Caki2 (cell line): Measurements from ENCODE around the gene HYDIN. TPM values are rescaled to one million over a fixed set of nuclear protein-coding genes. Genes with fewer than 3 reads are reported as not detected.

Experiments
- DNase-seq: peaks from one replicate; pipeline ENCODE4 v3.0.0-alpha.2; 2015; ENCODE audit warnings: low read depth
- in situ Hi-C: cut with HindIII; loops from 2 replicates; pipeline ENCODE4 v1.10.0; 2016; ENCODE audit warnings: low sequenced_read_pairs, low pct_unique_long_range_greater_than_20kb, mixed read lengths
- total RNA-seq: library from RNA; depleted of rRNA; stranded (reverse); fragments of >200 nt; shearing (Covaris generic); gene quantifications from 2 replicates; pipeline ENCODE4 v1.2.3, GENCODE V29; 2014; ENCODE audit warnings: low replicate concordance; rRNA removed

The HYDIN gene
- total RNA-seq, result 0.95 and 3.8 TPM in 2 replicates

- DNase-seq, result peak; percentile 66
- in situ Hi-C loops, result no loop called here
Observed at GRCh38 chr16:71230122-71230845, at the start of gene HYDIN. Gene HYDIN, minus strand, starts transcription at chr16:71230722. Its CDS starts 43,827 bp downstream, at chr16:71186895.

DNA sequence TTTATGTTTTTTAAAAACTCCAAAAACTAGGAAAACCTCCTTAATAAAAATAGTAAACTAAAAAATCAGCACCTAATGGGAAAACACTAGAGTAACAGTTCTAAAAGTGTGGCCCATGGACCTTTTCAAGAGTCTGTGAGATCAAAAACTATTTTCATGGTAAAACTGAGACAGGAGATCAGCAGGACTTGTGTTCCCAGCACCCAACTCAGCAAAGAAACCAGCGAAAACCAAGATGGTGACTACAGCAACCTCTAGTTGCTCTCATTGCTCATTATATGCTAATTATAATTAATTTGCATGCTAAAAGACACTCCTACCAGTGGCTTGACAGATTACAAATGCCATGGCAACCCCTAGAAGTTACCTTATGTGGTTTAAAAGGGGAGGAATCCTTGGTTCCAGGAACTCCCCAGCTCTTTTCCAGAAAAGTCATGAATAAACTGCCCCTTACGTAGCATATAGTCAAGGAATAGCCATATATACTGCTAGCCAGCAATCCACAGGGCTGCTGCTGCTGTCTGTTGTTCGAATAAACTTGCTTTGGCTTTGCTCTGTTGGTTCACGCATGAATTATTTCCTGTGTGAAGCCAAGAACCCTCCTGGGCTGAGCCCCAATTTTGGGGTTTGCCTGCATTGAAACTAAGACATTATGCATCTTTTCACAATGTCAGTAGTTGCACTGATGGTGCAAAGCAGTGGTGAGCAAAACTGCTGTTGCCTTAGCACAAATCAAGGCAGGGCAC is 46.2 kb upstream of the HYDIN start:
- in situ Hi-C loops, result no loop called here
- no peak for DNase-seq

DNA sequence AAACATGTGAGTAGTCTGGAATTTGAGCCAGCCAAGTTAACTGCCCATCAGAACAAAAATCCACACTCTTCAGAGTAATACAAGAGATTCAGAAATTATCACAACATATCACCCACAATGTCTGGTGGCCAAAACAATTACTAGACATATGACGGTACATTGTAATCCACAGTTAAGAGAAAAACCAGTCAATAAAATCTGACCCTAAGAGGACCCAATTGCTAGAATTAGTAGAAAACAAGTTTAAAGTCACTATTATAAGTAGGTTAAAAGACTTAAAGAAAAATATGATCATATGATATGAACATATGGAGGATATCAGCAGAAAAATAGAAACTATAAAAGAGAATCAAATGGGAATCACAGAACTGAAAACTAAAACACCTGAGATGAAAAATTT is 42.9 kb upstream of the HYDIN start:
- in situ Hi-C loops, result no loop called here
- no peak for DNase-seq

GRCh38 chr16:71264299-71264698 is 33.8 kb upstream of the HYDIN start:
- in situ Hi-C loops, result no loop called here
- no peak for DNase-seq

DNA sequence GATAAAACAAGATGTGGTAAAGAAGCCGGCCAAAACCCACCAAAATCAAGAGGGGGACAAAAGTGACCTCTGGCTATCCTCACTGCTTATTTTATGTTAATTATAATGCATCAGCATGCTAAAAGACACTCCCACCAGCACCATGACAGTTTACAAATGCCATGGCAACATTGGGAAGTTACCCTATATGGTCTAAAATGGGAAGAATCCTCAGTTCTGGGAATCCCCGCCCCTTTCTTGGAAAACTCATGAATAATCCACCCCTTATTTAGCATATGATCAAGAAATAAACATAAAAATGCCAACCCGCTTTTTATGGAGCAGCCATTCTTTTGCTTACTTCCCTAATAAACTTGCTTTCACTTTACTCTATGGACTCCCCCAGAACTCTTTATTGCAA is 33.1 kb upstream of the HYDIN start:
- in situ Hi-C loops, result no loop called here
- DNase-seq, result no peak

DNA sequence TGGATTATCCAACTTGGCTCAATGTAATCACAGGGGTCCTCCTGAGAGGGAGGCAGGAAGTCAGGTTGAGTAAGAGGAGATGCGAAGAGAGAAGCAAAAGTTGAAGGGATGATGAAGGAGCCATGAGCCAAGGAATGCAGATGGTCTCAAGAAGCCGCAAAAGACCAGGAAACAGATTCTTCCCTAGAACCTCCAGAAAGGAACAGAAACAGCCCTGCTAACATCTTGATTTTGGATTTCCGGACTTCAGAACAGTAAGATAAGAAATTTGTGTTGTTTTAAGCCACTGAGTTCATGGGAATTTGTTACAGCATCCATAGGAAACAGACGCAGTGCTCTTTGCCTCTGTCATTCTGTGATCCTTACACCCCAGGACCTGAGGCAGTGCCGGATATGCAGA is 31.9 kb upstream of the HYDIN start:
- DNase-seq, result no peak
- in situ Hi-C loops, result no loop called here

GRCh38 chr16:71260995-71261394 is 30.5 kb upstream of the HYDIN start:
- DNase-seq, result no peak
- in situ Hi-C loops, result no loop called here

DNA sequence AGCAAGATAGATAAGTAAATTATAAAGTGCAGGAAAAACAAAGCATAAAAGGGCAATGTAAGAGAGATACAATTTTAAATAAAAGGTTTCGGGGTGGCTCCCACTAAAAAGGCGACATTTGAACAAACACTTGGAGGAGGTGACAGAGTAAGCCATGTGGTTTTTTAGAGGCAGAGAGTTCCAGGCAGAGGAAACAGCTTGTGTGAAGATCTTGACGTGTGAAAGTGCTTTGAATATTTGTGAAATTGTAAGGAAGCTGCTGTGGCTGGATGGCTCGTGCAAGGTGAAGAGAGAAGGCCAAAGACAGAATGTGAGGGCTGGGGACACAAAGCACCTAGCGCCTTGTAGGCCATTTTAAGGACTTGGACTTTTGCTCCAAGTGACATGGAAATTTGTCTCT is 28.6 kb upstream of the HYDIN start:
- in situ Hi-C loops, result no loop called here
- no peak for DNase-seq

GRCh38 chr16:71258372-71258771 is 27.9 kb upstream of the HYDIN start:
- in situ Hi-C loops, result no loop called here
- no peak for DNase-seq

- in situ Hi-C loops, result no loop called here
- DNase-seq, result no peak
Observed at GRCh38 chr16:71257768-71258167, 27.2 kb upstream of the HYDIN start.

- in situ Hi-C loops, result no loop called here
- no peak for DNase-seq
Observed at GRCh38 chr16:71255721-71256120, 25.2 kb upstream of the HYDIN start.

GRCh38 chr16:71254832-71255525 is 24.5 kb upstream of the HYDIN start:
- DNase-seq, result no peak
- in situ Hi-C loops, result no loop called here

DNA sequence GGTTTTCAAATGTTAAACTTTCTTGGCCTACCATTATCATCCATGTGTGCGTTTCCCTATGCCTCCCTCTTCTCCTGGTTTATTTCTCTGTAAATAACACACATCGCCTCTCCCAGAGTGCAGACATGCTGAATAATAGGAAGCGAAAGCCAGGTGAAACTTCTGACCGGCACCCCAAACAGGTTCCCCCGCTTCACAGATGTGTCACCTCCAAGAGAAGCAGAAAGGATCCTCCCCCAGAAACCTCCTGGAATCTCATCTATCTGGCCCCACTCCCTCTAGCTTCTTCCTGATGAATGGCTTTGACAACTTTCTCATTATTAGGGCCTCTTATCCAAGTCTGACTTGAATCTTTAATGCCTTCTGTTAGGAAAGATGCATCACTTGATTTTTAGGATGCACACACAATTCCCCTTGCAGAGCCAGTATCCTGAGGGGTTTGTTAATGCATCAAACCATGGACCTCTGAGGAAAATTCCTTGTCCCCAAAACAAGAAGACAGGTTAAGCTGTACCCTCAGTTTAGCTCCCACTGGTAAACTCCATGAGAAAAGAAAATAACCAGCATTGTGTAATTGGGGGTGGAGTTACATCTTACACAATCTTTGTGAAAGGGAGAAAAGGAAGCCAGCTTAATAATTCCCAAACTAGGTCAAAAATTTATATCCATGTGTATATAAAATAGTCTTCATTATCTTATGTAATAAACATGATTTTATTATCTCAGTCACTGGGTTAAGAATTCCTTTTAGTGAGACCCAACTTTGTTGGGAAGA is 20.1 kb upstream of the HYDIN start:
- DNase-seq, result no peak
- in situ Hi-C loops, result no loop called here

DNA sequence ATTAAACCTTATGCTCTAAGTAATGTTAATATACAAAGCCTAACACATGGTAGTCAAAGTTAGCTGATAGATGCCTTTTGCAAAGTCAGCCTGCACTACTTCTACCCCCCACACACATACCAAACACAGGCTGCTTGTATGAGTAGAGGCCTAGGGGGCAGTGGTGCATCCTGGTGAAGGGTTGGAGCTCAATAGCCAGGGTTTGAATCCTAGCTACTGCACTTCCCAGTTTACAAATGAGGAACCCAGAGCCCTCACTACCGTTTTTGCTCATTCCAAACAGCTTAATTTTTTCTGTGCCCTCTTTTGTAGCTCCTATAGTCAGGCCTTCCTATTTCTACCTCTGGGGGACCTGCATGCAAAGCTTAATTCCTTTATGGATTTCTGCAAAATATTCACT is 18.9 kb upstream of the HYDIN start:
- in situ Hi-C loops, result no loop called here
- DNase-seq, result no peak

GRCh38 chr16:71247478-71247877 is 17.0 kb upstream of the HYDIN start:
- in situ Hi-C loops, result no loop called here

DNA sequence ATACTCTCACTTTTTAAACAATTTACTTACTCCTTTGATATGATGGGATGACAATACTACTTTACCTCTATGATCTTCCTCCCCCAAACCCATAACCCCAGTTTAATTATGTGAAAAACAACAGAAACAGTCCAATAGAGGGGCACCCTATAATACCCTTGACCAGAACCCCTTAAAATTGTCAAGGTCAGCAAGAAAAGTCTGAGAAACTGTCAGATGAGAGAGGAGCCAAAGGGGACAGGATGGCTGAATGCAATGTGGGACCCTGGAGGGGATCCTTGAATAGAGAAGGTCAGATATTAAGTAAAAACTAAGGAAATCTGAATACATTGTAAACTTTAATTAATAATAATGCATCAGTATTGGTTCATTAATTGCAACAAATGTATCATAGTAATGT is 15.8 kb upstream of the HYDIN start:
- in situ Hi-C loops, result no loop called here
- no peak for DNase-seq

More at GRCh38 chr16:71247478-71247877, 17.0 kb upstream of the HYDIN start:
- DNase-seq, result no peak

GRCh38 chr16:71244521-71244920 is 14.0 kb upstream of the HYDIN start:
- no peak for DNase-seq
- in situ Hi-C loops, result no loop called here

DNA sequence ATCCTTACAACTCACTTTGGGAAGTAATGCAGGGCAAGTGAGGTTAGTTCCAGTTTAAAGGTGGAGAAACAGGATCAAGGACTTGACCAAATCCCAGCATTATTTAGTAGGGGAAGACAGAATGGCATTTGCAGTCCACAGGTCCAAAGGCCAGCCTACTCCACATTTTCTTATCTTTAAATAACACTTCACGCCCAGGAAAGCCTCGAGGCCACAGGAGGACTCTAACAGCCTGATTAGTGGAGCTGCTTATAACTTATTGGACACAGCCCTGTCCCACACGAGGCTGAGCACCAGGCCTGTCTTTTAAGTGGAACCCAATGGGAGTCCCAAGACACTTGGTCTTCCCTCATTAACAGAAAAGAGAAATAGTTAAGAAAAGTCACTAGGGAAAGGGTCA is 12.1 kb upstream of the HYDIN start:
- no peak for DNase-seq
- in situ Hi-C loops, result no loop called here
